IPS-NIHi7 (cell line): ENCODE measurements around the gene KLK2.

Experiments
- DNase-seq: peaks from one replicate; pipeline ENCODE4 v3.0.0; 2012; ENCODE audit warnings: mixed read lengths; ENCODE audit errors: extremely low spot score

Gene KLK2

GRCh38 chr19:50873056-50873455, at the start of gene KLK2:
Gene KLK2 (plus strand): TSS chr19:50873439. CDS start chr19:50873474, 35 bp downstream.
- no peak for DNase-seq

- no peak for DNase-seq
These were observed 46.6 kb upstream of the KLK2 start for GRCh38 chr19:50826492-50827240.

GRCh38 chr19:50827476-50827875, 45.8 kb upstream of the KLK2 start:
- no peak for DNase-seq

- DNase-seq = no peak
These were observed 43.4 kb upstream of the KLK2 start for GRCh38 chr19:50829801-50830200.

GRCh38 chr19:50830266-50831025, 42.8 kb upstream of the KLK2 start:
- DNase-seq = no peak

GRCh38 chr19:50831026-50831396, 42.2 kb upstream of the KLK2 start:
- DNase-seq = no peak

GRCh38 chr19:50832666-50833065, 40.6 kb upstream of the KLK2 start:
- no peak for DNase-seq

- no peak for DNase-seq
These were observed 40.0 kb upstream of the KLK2 start, which contains the start of gene KLK15 for GRCh38 chr19:50833117-50833801. Gene KLK15 (minus strand): TSS chr19:50833574. CDS start chr19:50831492, 2,082 bp downstream.

GRCh38 chr19:50833802-50834167, 39.5 kb upstream of the KLK2 start:
- no peak for DNase-seq

- peak; percentile 43 for DNase-seq
These were observed 38.0 kb upstream of the KLK2 start for GRCh38 chr19:50835103-50835784.

- peak; percentile 92 for DNase-seq
These were observed 37.3 kb upstream of the KLK2 start for GRCh38 chr19:50835785-50836542.

- DNase-seq = no peak
These were observed 36.6 kb upstream of the KLK2 start for GRCh38 chr19:50836543-50837195.

- no peak for DNase-seq
These were observed 35.9 kb upstream of the KLK2 start for GRCh38 chr19:50837300-50837699.

GRCh38 chr19:50838239-50838638, 35.0 kb upstream of the KLK2 start:
- peak; percentile 64 for DNase-seq

- no peak for DNase-seq
These were observed 33.3 kb upstream of the KLK2 start for GRCh38 chr19:50839712-50840655.

- no peak for DNase-seq
These were observed 31.1 kb upstream of the KLK2 start for GRCh38 chr19:50842130-50842529.

GRCh38 chr19:50843205-50843604, 30.0 kb upstream of the KLK2 start:
- no peak for DNase-seq

- DNase-seq = no peak
These were observed 29.5 kb upstream of the KLK2 start for GRCh38 chr19:50843701-50844221.

GRCh38 chr19:50844296-50844935, 28.8 kb upstream of the KLK2 start:
- DNase-seq = no peak
